IMR-90 (cell line): ENCODE data around the gene DARS1. TPM values are rescaled to one million over a fixed set of nuclear protein-coding genes. Genes with fewer than 3 reads are reported as not detected.
A peak's percentile ranks its signal among the peaks of the same experiment; 100 is the strongest.

Experiments used
- ATAC-seq: fragments of 200-7000 bp; cut with Tn5 transposase; 2 replicates; pipeline ENCODE4 v1.9.1; 2020; ENCODE audit warnings: low read depth, mild to moderate bottlenecking, moderate library complexity
- Bru-seq: library from RNA; stranded (reverse); fragments of 400-500 nt; gene quantifications from one replicate; lab custom pipeline; 2021; lab: Mats Ljungman, UMichigan
- BruChase-seq, 2 experiments: library from RNA; stranded (reverse); fragments of 400-500 nt; gene quantifications; one replicate each; lab custom pipeline; 2021; lab: Mats Ljungman, UMichigan
- BruUV-seq: library from RNA; stranded (reverse); fragments of 400-500 nt; replicated peaks from 2 replicates; lab custom pipeline; 2021; lab: Mats Ljungman, UMichigan
- CTCF ChIA-PET: fragments of 300-600 bp; formaldehyde crosslinking; extraction: SDS; loops from one replicate; lab custom pipeline; 2021; ENCODE audit warnings: antibody characterized with exemption; lab: Yijun Ruan, JAX
- POLR2A ChIA-PET: fragments of 300-600 bp; sonication (Branson Sonifier 250); formaldehyde crosslinking; loops from one replicate; lab custom pipeline; 2022; ENCODE audit warnings: antibody characterized with exemption; ENCODE audit not compliant: unreplicated experiment; lab: Charles Lee
- DNase-seq: peaks from one replicate; pipeline ENCODE4 v3.0.0; 2013
- H2AFZ ChIP-seq: replicated peaks from 2 replicates; pipeline ENCODE3; 2013; ENCODE audit warnings: low read length, mild to moderate bottlenecking; ENCODE audit not compliant: poor library complexity
- H2AK5ac ChIP-seq: 2 replicates; pipeline ENCODE4 v1.6.1; 2013; ENCODE audit warnings: low read depth, low read length, inconsistent platforms
- H2AK9ac ChIP-seq: replicated peaks from 2 replicates; pipeline ENCODE3; 2013; ENCODE audit warnings: mild to moderate bottlenecking, low read depth, low read length, moderate library complexity; ENCODE audit not compliant: poor library complexity
- H2BK120ac ChIP-seq: 2 replicates; pipeline ENCODE4 v1.6.1; 2013; ENCODE audit warnings: low read depth, low read length, inconsistent platforms
- H2BK15ac ChIP-seq: 3 replicates; pipeline ENCODE4 v1.6.1; 2013; ENCODE audit warnings: low read depth, low read length, inconsistent platforms
- H2BK20ac ChIP-seq: 2 replicates; pipeline ENCODE4 v1.6.1; 2013; ENCODE audit warnings: low read depth, mild to moderate bottlenecking, inconsistent platforms, low read length, moderate library complexity
- H2BK5ac ChIP-seq: 2 replicates; pipeline ENCODE4 v1.6.1; 2013; ENCODE audit warnings: mild to moderate bottlenecking, low read depth, low read length, inconsistent platforms; ENCODE audit not compliant: poor library complexity, severe bottlenecking
- H3K14ac ChIP-seq: replicated peaks from 2 replicates; pipeline ENCODE4 v1.6.1; 2013; ENCODE audit warnings: low read depth, low read length, inconsistent platforms
- H3K18ac ChIP-seq: 2 replicates; pipeline ENCODE4 v1.6.1; 2013; ENCODE audit warnings: low read depth, low read length, control low read depth
- H3K23ac ChIP-seq: 2 replicates; pipeline ENCODE4 v1.6.1; 2013; ENCODE audit warnings: low read depth, low read length, inconsistent platforms
- H3K27ac ChIP-seq: 2 replicates; pipeline ENCODE4 v1.5.1; 2013; ENCODE audit warnings: mild to moderate bottlenecking, control low read depth, low read length; ENCODE audit not compliant: insufficient read depth
- H3K27me3 ChIP-seq: 2 replicates; pipeline ENCODE4 v1.6.1; 2013; ENCODE audit warnings: low read length; ENCODE audit not compliant: control insufficient read depth, insufficient read depth
- H3K36me3 ChIP-seq: 2 replicates; pipeline ENCODE4 v1.6.1; 2013; ENCODE audit warnings: low read length, mixed read lengths; ENCODE audit not compliant: control insufficient read depth, insufficient read depth
- H3K4ac ChIP-seq: 2 replicates; pipeline ENCODE4 v1.6.1; 2013; ENCODE audit warnings: low read depth, low read length, inconsistent platforms
- H3K4me1 ChIP-seq: 2 replicates; pipeline ENCODE4 v1.6.1; 2013; ENCODE audit warnings: low read length, mixed read lengths; ENCODE audit not compliant: control insufficient read depth, insufficient read depth
- H3K4me2 ChIP-seq: 2 replicates; pipeline ENCODE4 v1.6.1; 2013; ENCODE audit warnings: low read depth, mild to moderate bottlenecking, control low read depth, low read length, moderate library complexity
- H3K4me3 ChIP-seq: 2 replicates; pipeline ENCODE4 v1.5.1; 2013; ENCODE audit warnings: low read depth, mild to moderate bottlenecking, control low read depth, low read length, moderate library complexity; ENCODE audit not compliant: insufficient read depth
- H3K56ac ChIP-seq: 2 replicates; pipeline ENCODE4 v1.6.1; 2013; ENCODE audit warnings: low read length, inconsistent platforms; ENCODE audit not compliant: insufficient read depth; ENCODE audit errors: extremely low read depth
- H3K79me1 ChIP-seq, 2 experiments: 2 replicates each; pipeline ENCODE4 v1.6.1; 2013; ENCODE audit warnings: low read length in 2 of 2, inconsistent platforms in 1 of 2, low read depth in 1 of 2
- H3K9ac ChIP-seq: 2 replicates; pipeline ENCODE4 v1.6.1; 2013; ENCODE audit warnings: low read depth, low read length, control low read depth
- H3K9me1 ChIP-seq: 2 replicates; pipeline ENCODE4 v1.6.1; 2013; ENCODE audit warnings: low read length, inconsistent platforms; ENCODE audit not compliant: insufficient read depth
- H3K9me3 ChIP-seq: 2 replicates; pipeline ENCODE4 v1.6.1; 2013; ENCODE audit warnings: low read length; ENCODE audit not compliant: control insufficient read depth, insufficient read depth
- H4K20me1 ChIP-seq: 2 replicates; pipeline ENCODE4 v1.6.1; 2013; ENCODE audit warnings: low read length, inconsistent platforms; ENCODE audit not compliant: insufficient read depth
- H4K5ac ChIP-seq: 2 replicates; pipeline ENCODE4 v1.6.1; 2013; ENCODE audit warnings: mild to moderate bottlenecking, low read depth, low read length, control low read depth
- H4K8ac ChIP-seq, 2 experiments: 2 replicates each; pipeline ENCODE4 v1.6.1; 2013; ENCODE audit warnings: low read depth in 2 of 2, low read length in 2 of 2, control low read depth in 1 of 2, inconsistent platforms in 1 of 2
- H4K91ac ChIP-seq: 2 replicates; pipeline ENCODE4 v1.6.1; 2013; ENCODE audit warnings: low read depth, low read length, inconsistent platforms; ENCODE audit not compliant: insufficient read depth
- CEBPB ChIP-seq: IDR thresholded peaks from 2 replicates; pipeline ENCODE4 v1.6.1; 2012; ENCODE audit warnings: low read depth, low read length, improper control_type of control experiment
- CHD1 ChIP-seq: IDR thresholded peaks from 2 replicates; pipeline ENCODE4 v1.6.1; 2012; ENCODE audit warnings: low read depth, low read length, improper control_type of control experiment
- CTCF ChIP-seq: conservative IDR thresholded peaks from 2 replicates; pipeline ENCODE4 v1.5.1; 2012; ENCODE audit warnings: mild to moderate bottlenecking, low read depth, low read length, improper control_type of control experiment
- MAZ ChIP-seq: IDR thresholded peaks from 2 replicates; pipeline ENCODE4 v1.6.1; 2012; ENCODE audit warnings: low read depth, mild to moderate bottlenecking, low read length, improper control_type of control experiment, moderate library complexity, borderline replicate concordance
- MXI1 ChIP-seq: IDR thresholded peaks from 2 replicates; pipeline ENCODE4 v1.6.1; 2012; ENCODE audit warnings: low read depth, mild to moderate bottlenecking, low read length, moderate library complexity, borderline replicate concordance
- NFE2L2 ChIP-seq: fragments of 150-350 bp; IDR thresholded peaks from 2 replicates; pipeline ENCODE4 v1.6.1; 2016; ENCODE audit warnings: low read depth, mild to moderate bottlenecking, low read length
- POLR2A ChIP-seq: IDR thresholded peaks from 2 replicates; pipeline ENCODE4 v1.6.1; 2012; ENCODE audit warnings: mild to moderate bottlenecking, low read depth, low read length
- RCOR1 ChIP-seq: IDR thresholded peaks from 2 replicates; pipeline ENCODE4 v1.6.1; 2012; ENCODE audit warnings: mild to moderate bottlenecking, low read length, improper control_type of control experiment; ENCODE audit not compliant: insufficient replicate concordance
- SMC3 ChIP-seq: fragments of 150-350 bp; IDR thresholded peaks from 2 replicates; pipeline ENCODE4 v1.6.1; 2016; ENCODE audit warnings: low read depth, mild to moderate bottlenecking, antibody characterized with exemption, low read length, moderate library complexity
- WGBS, 2 experiments: methylation state at CpG; one replicate each; pipeline versions ENCODE4 v1.1.5 to v1.1.7; 2013; ENCODE audit warnings: missing lambda C conversion rate in 2 of 2; ENCODE audit not compliant: insufficient read length in 1 of 2; ENCODE audit errors: extremely low coverage in 2 of 2; 5-methylcytosine and 5-hydroxymethylcytosine counted together
- dilution Hi-C: fragments of 300-500 bp; cut with HindIII; formaldehyde crosslinking; loops from one replicate; pipeline ENCODE4 v1.14.3; 2018; ENCODE audit warnings: low sequenced_read_pairs; ENCODE audit not compliant: unreplicated experiment
- in situ Hi-C: fragments of 300-500 bp; cut with MboI; formaldehyde crosslinking; loops from 3 replicates; pipeline ENCODE4 v1.14.3; 2019; ENCODE audit warnings: low sequenced_read_pairs, inconsistent platforms, mixed read lengths
- intact Hi-C: fragments of 100-400 bp; cut with micrococcal nuclease; formaldehyde crosslinking; loops from 2 replicates; pipeline ENCODE4 v1.10.0; 2022
- long read RNA-seq: library from polyadenylated mRNA; unstranded; transcript quantifications from one replicate; pipeline ENCODE4 v2.0.0, GENCODE V29; 2021; ENCODE audit not compliant: unreplicated experiment
- polyA plus RNA-seq, 3 experiments: library from polyadenylated mRNA; depleted of rRNA; stranded (reverse); fragments of >200 nt; gene quantifications; 2 replicates each; pipeline ENCODE4 v1.2.3, GENCODE V29; 2012; ENCODE audit warnings: low replicate concordance in 1 of 3
- total RNA-seq: library from RNA; depleted of rRNA; stranded (reverse); fragments of >200 nt; gene quantifications from 2 replicates; pipeline ENCODE4 v1.2.3, GENCODE V29; 2012; rRNA removed
- TF ChIP-seq, protein P1 (sequence below): fragments of 150-350 bp; IDR thresholded peaks from 2 replicates; pipeline ENCODE4 v1.6.1; 2017; ENCODE audit warnings: mild to moderate bottlenecking, antibody characterized with exemption, low read length, low read depth
- TF ChIP-seq, protein P2 (sequence below): fragments of 150-350 bp; IDR thresholded peaks from 2 replicates; pipeline ENCODE4 v1.6.1; 2016; ENCODE audit warnings: low read depth, mild to moderate bottlenecking, low read length, moderate library complexity, borderline replicate concordance

Gene DARS1
- total RNA-seq (66.5 and 136 TPM in 2 replicates), polyA plus RNA-seq (2012; rRNA removed) (43.5 and 56.5 TPM in 2 replicates), Bru-seq, nascent RNA (percentile 80 among the genes with signal in this experiment), BruChase-seq, experiment 1, labeled RNA remaining after a 6-hour chase (percentile 67 among the genes with signal in this experiment), BruChase-seq, experiment 2, labeled RNA remaining after a 2-hour chase (percentile 64 among the genes with signal in this experiment)
- polyA plus RNA-seq (2012; cell fraction: cytosol; rRNA removed): 13.2 and 19.3 TPM in 2 replicates
- 5.9 and 38.7 TPM in 2 replicates for polyA plus RNA-seq (2012; cell fraction: nucleus; rRNA removed; ENCODE audit: low replicate concordance)
- long read RNA-seq, transcript DARS-201 (16 exons, 2,361 nt): major isoform, 83 of 96 reads
- long read RNA-seq, partial matches to known transcripts: 5 of 96 reads
- long read RNA-seq, other reads (novel, unspliced or antisense): 8 of 96 reads

GRCh38 chr2:135985018-135985825 lies at the start of gene DARS1:
TSS of gene DARS1 (minus strand) at chr2:135985626. CDS start at chr2:135985468, 158 bp downstream.
- H3K4me3 ChIP-seq: peak within 1 kb of the TSS; percentile 79
- H3K18ac ChIP-seq: peak within 1 kb of the TSS; percentile 98
- H4K5ac ChIP-seq: peak within 1 kb of the TSS; percentile 96
- dilution Hi-C loops: no loop called here
- peak; percentile 97 for ATAC-seq
- peak within 1 kb of the TSS; percentile 99 for H3K14ac ChIP-seq
- intact Hi-C loops: no loop called here
- 0 out of 2 replicates have a peak, but pooled peaks cover 3% of the 10 kb centered on the region for H3K9me1 ChIP-seq
- peak within 1 kb of the TSS; percentile 86 for H4K91ac ChIP-seq
- peak within 1 kb of the TSS; percentile 98 for H2BK5ac ChIP-seq
- H3K9me3 ChIP-seq: no peaks in the 10 kb centered on the region
- H4K20me1 ChIP-seq: no peaks in the 10 kb centered on the region
- CTCF ChIA-PET: no interaction called here
- H2AFZ ChIP-seq: peak within 1 kb of the TSS; percentile 100
- peaks cover 3% of the 10 kb centered on the region; the same call in 1 of the 2 replicates for H3K36me3 ChIP-seq
- peak within 1 kb of the TSS; percentile 52; the same call in 1 of the 2 replicates for H2BK20ac ChIP-seq
- no TSS peak for BruUV-seq
- H3K4ac ChIP-seq: peak within 1 kb of the TSS; percentile 94
- peak within 1 kb of the TSS; percentile 94 for H3K56ac ChIP-seq
- peak within 1 kb of the TSS; percentile 92 for H2AK5ac ChIP-seq
- DNase-seq: peak; percentile 91
- no peaks in the 10 kb centered on the region for H3K27me3 ChIP-seq
- H2BK120ac ChIP-seq: peak within 1 kb of the TSS; percentile 73
- peak within 1 kb of the TSS; percentile 95 for H3K4me2 ChIP-seq
- H4K8ac ChIP-seq: peak within 1 kb of the TSS; percentile 94 to 98
- peaks cover 26 to 33% of the 10 kb centered on the region in 2 experiments for H3K79me1 ChIP-seq
- 1% methylated on average over 24 of the region's 64 CpGs; no CpG with 5 or more reads in 1 of the 2 experiments for WGBS, 2 experiments
- in situ Hi-C loops: no loop called here
- peak within 1 kb of the TSS; percentile 98 for H3K23ac ChIP-seq
- peak within 1 kb of the TSS; percentile 82 for H3K27ac ChIP-seq
- H3K9ac ChIP-seq: peak within 1 kb of the TSS; percentile 83
- no peaks in the 10 kb centered on the region for H3K4me1 ChIP-seq
- peak within 1 kb of the TSS; percentile 88; the same call in 2 of the 3 replicates for H2BK15ac ChIP-seq
- peak within 1 kb of the TSS; percentile 100 for H2AK9ac ChIP-seq
- POLR2A ChIA-PET: no interaction called here
- TF ChIP-seq CHD1 (no peak), MXI1 (peak; percentile 89), MAZ (peak; percentile 55; the same call in 1 of the 2 replicates), NFE2L2 (no peak), RCOR1 (no peak), CEBPB (no peak), CTCF (no peak), SMC3 (no peak), POLR2A (peak; percentile 89)
- TF ChIP-seq, protein P1, sequence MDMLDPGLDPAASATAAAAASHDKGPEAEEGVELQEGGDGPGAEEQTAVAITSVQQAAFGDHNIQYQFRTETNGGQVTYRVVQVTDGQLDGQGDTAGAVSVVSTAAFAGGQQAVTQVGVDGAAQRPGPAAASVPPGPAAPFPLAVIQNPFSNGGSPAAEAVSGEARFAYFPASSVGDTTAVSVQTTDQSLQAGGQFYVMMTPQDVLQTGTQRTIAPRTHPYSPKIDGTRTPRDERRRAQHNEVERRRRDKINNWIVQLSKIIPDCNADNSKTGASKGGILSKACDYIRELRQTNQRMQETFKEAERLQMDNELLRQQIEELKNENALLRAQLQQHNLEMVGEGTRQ: 0 out of 2 replicates have a peak, but pooled peaks have one; percentile 34
- TF ChIP-seq, protein P2, sequence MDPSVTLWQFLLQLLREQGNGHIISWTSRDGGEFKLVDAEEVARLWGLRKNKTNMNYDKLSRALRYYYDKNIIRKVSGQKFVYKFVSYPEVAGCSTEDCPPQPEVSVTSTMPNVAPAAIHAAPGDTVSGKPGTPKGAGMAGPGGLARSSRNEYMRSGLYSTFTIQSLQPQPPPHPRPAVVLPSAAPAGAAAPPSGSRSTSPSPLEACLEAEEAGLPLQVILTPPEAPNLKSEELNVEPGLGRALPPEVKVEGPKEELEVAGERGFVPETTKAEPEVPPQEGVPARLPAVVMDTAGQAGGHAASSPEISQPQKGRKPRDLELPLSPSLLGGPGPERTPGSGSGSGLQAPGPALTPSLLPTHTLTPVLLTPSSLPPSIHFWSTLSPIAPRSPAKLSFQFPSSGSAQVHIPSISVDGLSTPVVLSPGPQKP: no peak
